Stimulated activated CD4-positive, alpha-beta T cell treated with anti-CD3 and anti-CD28 coated beads, Interleukin-4, amount 100 ng/mL, for 24 hours (primary cell): ENCODE data around the gene HTT-AS.
"Not testable (repeated sequence)": the region's sequence is repeated elsewhere in the genome, so short reads cannot be mapped to it uniquely, and the experiment has no call there.

Source experiments
- DNase-seq: peaks from one replicate; pipeline ENCODE4 v3.0.0-alpha.2; 2020

HTT-AS gene

DNA sequence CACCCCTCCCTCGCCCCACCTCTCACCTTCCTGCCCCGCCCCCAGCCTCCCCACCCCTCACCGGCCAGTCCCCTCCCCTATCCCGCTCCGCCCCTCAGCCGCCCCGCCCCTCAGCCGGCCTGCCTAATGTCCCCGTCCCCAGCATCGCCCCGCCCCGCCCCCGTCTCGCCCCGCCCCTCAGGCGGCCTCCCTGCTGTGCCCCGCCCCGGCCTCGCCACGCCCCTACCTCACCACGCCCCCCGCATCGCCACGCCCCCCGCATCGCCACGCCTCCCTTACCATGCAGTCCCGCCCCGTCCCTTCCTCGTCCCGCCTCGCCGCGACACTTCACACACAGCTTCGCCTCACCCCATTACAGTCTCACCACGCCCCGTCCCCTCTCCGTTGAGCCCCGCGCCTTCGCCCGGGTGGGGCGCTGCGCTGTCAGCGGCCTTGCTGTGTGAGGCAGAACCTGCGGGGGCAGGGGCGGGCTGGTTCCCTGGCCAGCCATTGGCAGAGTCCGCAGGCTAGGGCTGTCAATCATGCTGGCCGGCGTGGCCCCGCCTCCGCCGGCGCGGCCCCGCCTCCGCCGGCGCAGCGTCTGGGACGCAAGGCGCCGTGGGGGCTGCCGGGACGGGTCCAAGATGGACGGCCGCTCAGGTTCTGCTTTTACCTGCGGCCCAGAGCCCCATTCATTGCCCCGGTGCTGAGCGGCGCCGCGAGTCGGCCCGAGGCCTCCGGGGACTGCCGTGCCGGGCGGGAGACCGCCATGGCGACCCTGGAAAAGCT lies at the start of gene HTT-AS, which contains the start of gene HTT:
Gene HTT-AS, minus strand, starts transcription at position 461 of the 768 bp plus-strand sequence.
Gene HTT, plus strand, starts transcription at position 604 of the 768 bp plus-strand sequence. Its CDS starts 145 bp downstream, at position 749.
- DNase-seq = peak; percentile 96

DNA sequence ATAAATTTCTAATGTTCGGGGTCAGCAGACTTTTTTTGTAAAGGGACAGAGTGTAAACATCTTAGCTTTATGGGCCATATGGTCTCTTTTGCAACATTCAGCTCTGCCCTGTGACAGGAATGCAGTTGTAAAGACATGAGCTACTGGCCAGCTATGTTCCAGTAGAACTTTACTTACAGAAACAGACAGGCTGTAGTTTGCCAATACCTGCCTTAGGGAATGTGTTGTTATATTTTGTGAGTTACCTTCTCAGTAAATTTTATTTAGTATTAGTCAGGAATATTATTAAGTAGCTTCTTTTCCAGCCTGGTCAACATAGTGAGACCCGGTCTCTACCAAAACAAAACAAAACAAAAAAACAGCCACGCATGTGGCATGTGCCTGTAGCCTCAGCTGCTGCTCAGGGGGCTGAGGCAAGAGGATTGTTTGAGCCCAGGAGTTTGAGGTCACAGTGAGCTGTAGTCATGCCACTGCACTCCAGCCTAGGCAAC lies 48.9 kb upstream of the HTT-AS start:
- no peak for DNase-seq

DNA sequence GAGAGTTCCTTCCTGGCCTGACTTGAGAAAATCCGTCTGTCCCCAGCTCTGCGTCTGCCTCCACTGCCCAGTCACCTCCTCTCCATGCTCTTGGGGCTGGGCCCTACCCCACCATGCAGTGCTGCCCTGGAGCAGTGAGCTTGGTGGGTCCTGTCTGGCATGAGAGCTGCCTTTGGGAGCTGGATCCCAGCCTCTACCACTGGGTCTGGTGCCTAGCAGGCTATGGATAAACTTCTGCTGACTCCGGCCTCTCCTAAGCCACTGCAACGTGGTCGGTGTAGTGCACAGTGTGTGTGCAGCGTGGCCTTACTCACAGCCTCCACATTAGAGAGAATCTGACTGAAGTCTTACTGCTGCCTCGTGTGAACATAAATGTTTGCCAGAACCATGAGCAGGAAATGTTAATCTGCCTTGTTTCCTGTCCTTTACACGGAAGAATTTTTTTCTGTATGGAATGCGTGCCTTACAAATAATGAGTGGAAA lies 47.8 kb upstream of the HTT-AS start:
- DNase-seq = no peak

DNA sequence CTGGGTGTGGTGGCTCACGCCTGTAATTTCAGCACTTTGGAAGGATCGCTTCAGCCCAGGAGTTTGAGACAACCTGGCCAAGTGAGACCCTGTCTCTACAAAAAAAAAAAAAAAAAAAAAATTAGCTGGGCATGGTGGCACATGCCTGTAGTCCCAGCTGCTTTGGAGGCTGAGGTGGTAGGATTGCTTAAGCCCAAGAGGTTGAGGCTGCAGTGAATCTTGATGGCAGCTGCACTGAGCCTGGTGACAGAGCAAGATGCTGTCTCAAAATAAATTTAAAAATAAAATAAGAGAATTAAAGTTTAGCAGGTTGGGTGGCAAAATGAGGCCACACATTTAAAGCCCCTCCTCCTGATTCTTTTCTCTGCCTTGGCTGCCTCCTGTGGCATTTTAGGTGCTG lies 47.3 kb upstream of the HTT-AS start:
- DNase-seq = no peak

DNA sequence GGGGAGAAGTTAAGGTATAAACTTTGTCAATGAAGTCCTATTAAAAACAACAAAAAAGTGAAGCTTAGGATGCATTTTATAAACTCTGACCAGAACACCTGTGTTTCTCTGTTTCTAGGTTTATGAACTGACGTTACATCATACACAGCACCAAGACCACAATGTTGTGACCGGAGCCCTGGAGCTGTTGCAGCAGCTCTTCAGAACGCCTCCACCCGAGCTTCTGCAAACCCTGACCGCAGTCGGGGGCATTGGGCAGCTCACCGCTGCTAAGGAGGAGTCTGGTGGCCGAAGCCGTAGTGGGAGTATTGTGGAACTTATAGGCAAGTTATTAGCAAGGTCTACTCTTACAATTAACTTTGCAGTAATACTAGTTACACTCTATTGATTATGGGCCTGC lies 46.8 kb upstream of the HTT-AS start:
- no peak for DNase-seq

DNA sequence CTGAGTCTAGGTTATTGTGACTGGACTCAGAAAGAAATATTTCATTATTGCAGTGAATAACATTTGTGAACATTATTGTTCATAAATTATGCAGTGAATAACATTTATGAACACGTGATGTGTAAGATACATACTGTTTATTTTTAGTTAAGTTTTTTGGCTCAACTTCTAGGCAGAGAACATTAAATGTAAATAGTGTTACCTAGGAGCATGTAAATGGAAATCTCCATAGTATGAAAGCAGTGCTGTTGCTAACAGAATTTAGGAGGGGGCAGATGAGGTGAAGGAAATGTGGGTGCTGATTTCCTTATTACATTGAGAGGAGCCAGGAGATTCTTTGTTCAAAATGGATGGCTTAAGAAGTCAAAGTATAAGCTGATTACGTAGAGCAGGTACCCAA lies 45.1 kb upstream of the HTT-AS start:
- DNase-seq = no peak

DNA sequence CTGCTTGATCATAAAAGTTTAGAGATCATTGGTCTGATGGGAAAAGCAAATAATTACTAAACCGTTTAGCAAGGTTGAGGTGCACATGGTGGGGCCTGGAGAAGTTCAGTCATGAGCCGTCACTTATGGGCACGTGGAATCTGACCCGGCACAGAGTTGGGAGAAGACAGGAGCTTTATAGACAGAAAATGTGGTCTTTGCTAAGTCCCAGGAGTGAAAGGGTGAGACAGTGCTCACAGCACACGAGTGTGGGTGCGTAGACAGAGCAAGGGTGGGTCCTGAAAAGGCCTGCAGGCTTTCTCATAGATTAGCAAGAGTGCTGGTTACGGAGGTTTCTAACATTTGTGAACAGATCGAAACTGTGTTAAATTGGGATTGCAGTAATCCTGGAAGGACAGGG lies 44.0 kb upstream of the HTT-AS start:
- no peak for DNase-seq

DNA sequence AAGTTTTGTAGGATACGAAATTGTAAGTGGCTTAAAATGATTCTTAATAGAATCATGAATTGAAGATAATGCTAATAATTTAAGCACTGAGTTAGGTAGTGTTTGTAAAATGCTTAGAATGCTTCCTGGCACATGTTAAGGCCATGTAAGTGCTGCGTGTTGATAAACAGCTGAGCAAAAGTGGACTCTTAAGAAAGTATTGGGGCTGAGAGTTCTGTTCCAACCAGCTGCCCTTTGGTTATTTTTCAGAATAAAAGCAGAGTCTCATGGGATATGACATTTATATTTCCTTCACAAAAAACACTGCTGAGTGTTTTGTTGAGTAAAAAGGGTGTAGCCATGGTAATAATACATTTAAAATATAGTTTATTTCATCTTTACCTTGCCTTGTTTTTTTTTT lies 42.6 kb upstream of the HTT-AS start:
- no peak for DNase-seq

DNA sequence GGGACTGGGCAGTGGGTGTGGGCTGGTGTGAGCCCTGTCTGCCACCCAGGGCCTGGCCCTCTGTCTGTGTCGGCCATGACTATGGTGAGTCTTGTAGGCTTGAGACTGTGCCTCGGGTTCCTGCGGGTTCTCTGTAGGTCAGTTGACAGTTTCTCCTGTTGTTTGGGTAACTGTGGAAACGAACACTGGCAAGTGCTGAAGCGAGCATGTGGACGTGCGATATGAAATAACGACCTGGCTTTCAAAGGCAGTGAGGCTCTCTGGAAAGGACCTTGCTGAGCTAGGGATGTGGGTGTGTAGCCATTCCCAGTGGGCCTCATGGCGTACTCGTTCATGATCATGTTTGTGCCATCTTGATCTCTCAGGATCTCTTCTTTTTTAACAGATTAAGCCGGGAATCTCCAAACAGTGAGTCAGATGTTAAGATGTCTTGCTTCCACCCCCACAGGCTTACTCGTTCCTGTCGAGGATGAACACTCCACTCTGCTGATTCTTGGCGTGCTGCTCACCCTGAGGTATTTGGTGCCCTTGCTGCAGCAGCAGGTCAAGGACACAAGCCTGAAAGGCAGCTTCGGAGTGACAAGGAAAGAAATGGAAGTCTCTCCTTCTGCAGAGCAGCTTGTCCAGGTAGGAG lies 41.4 kb upstream of the HTT-AS start:
- no peak for DNase-seq

DNA sequence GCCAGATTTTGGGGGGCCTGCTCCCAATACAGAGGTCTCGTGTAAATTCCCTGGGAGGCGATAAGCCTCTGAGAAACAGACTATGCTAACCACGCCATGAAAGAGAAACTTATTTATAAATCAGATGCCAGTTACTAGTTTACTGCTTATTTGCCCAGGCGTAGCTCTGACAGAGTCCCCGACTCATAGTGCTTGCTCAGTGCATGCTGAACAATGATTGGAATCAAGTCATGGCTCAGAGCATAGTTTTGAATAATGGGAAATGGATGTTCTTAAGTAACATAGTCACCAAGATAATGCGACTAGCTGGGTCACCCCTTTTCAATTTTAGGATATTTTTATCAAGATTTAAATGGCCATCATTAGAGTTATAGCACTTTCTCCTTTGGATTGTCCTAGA lies 40.0 kb upstream of the HTT-AS start:
- no peak for DNase-seq

DNA sequence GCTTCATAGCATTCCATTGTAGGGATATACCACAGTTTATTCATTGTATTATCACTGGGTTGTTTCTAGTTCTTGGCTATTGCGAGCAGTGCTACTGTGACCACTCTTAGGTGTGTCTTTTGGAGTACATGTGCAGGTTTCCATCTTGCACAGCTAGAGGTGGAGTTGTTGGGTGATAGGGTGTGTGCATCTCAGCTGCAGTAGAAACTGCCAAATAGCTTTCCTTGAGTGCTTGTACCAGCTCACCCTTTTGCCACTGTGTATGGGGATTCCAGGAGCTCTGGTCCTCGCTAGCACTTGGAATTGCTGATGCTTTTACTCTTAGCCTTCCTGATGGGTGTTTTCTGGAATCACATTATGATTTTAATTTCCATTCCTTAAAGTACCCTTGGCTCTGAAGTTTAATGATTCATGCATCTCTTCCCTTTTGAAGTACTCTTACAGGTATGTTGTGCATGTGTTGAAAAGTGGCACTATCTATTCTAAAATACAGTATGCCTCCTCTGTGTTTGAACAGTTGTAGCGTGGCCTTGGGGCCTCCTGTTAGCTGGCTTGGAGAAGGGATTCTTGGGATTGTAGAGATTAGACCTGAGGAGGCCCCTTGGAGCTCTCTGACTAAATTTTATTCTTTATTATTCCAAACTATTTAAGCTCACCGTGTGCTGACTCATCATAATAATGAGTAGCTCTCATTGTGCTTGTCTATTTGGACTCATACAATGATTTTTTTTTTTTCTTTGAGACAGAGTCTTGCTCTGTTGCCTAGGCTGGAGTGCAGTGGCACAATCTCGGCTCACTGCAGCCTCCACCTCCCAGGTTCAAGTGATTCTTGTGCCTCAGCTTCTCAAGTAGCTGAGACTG lies 38.5 kb upstream of the HTT-AS start:
- no peak for DNase-seq

DNA sequence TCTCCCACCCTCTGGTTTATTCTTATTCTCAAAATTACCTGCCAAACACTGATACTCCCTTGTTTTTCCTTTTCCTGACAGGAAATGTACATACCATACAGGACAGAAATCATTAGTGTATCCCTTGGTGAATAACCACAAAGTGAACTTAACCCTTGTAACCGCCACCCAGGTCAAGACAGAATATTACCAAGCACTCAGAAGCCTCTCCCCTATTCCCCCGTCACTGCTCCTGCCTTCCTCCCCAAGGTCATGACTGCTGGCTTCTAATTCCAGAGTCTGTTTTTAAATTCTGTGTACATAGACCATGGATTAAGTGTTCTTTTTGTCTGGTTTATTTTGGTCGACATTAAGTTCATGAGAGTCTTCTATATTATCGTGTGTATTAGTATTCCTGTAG lies 37.9 kb upstream of the HTT-AS start:
- no peak for DNase-seq

DNA sequence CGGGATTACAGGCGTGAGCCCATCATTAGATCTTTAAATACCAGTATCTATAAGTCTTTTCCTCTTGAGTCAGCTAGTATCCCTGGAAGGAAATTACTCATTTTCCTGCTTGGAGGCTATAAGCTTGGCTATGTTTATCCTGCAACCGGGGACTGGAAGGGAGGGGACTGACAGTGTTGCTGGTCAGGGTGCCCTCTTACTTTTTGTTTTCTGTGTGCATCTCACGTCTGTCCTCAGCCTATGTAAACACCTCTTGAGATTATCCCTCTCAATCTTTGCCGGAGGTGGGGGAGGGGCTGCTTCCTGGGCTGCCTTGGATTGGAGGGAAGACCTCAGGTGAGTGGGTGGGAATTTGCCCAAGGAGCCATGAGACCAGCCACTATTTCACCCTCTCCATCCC lies 37.1 kb upstream of the HTT-AS start:
- DNase-seq = no peak

DNA sequence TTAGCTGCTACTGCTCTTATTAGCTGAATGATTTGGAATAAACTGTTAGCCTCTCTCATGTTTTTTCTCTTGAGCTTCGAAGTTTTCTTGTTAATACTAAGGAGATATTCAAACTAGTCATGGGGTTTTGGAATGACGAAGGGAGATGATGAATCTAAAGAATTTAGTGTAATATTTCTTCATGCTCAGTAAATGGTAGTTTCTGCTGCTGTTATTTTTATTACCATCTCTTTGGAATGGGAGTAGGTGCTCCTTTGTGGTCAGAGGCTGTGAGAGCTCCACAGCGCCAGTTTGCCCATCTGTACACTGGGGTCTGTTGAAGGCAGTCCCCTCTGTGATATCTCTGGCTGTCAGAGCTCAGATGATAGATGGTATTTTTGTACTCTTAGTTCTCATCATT lies 33.9 kb upstream of the HTT-AS start:
- no peak for DNase-seq

DNA sequence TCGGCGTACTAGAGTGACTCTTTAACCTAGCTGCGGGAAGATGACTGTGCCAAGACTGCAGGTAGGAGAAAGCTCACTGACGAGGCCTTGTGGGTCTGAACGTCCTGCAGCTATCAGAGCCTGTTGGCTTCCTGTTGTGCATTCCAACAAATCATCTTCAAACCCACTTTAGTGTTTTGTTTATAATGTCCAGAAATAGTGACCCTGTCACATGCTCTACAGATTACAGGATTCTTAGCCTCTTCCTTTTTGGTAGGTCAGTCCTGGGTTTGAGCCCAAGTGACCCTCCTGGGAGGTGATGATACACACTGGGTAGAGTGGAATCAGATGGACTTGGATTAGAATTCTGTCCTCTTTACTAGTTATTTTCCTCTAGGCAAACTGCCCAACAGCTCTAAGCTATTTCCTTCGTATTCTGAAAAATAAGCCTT lies 33.4 kb upstream of the HTT-AS start:
- DNase-seq = no peak

DNA sequence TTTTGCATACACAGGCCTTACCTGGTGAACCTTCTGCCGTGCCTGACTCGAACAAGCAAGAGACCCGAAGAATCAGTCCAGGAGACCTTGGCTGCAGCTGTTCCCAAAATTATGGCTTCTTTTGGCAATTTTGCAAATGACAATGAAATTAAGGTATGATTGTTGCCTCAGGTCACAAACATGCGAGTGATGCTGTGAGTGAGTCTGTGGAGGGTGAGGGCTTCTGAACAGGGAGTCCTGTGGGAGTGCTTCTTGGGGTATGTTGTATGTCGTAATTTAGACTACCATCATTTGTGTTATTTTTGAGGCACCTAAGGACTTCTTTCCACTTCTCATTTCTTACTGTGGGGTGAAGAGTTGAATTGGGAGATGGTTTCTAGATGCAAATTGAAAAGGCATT lies 32.9 kb upstream of the HTT-AS start:
- DNase-seq = no peak

DNA sequence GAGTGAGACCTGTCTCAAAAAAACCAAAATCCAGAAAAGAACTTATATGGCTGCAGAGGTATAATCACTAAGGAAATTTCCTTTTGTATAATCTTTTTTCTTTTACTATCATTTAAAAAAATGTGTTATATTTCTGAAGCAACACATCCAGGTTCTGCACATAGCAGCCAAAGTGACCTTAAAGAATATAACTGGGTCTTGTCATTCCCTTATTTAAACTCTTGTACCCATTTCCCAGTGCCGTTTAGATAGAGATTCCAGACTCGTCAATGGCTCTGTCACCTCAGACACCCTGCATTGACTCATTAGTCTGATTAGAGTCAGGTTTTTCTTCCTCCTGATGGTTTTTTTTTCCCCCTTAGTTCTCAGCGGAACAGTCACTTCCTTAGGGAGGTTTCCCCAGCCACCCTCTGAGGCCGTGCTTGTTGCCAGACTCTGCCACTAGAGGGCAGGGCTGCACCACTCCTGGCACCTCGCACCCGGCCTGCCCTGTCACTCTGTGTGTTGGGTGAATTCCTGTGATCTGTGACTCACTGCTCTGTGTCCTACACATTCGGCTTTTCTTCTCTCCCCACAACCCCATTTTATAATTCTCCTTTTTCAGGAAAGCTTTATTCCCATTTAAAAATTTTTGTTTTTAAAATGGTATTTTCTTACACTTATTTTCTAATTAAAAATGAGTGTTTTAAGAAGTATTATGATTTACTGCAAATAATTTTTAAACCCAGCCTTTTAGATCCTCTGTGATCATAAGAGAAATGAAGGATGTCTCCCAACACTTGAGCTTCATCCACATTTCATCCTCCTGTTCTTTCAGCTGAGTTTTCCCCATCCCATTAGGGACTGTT lies 32.2 kb upstream of the HTT-AS start:
- peak; percentile 93 for DNase-seq

DNA sequence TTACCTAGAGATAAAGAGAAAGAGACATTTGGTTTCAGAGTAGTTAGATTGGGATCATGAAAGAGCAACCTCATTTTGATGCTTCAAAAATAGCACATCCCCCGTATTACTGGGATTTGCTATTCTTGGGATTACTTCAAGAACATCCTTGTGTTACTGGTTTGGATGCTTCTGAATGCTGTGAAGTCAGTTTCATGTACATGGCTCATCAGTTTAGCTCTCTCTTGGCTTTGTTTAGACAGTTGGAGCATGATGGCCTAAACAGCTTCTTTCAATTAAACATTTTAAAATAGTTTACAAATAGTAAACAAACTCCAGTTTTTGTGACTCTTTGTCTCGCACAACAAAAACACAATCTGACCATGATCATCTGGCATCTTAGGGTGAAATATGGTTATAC lies 24.0 kb upstream of the HTT-AS start:
- DNase-seq = no peak

DNA sequence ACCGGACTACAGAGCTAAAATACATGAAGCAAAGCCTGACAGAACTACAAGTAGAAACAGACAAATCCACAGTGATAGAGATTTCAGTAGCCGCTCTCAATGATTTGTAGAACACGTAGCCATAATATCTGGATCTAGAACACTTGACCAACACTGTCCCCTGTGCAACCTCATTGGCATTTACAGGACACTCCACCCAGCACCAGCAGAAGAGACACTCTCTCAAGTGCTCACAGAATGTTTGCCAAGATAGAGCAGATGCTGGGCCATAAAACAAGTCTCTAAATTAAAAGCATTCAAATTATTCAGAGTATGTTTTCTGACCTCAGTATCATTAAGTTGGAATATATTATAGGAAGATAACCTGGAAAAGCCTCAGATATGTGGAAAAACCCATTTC lies 21.9 kb upstream of the HTT-AS start:
- no peak for DNase-seq

DNA sequence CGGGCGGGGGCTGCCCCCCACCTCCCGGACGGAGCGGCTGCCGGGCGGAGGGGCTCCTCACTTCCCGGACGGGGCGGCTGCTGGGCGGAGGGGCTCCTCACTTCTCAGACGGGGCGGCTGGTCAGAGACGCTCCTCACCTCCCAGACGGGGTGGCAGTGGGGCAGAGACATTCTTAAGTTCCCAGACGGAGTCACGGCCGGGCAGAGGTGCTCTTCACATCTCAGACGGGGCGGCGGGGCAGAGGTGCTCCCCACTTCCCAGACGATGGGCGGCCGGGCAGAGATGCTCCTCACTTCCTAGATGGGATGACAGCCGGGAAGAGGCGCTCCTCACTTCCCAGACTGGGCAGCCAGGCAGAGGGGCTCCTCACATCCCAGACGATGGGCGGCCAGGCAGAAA lies 20.4 kb upstream of the HTT-AS start:
- not testable (repeated sequence) for DNase-seq

DNA sequence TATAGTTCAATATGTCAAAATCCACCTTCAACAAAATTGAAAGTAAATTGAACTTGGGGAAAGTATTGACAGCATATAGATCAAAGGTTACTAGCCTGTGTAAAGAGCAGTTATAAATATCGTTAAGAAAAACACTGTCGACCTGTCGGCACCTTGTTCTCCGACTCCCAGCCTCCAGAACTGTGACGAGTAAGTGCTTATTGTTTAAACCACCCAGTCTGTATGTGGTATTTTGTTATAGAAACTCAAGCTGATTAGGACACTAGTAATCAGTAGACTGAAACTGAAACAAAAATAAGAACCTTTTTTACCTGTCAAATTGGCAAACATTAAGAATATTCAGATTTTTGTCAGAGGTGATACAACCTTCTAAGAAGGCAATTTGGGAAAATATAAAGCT lies 17.1 kb upstream of the HTT-AS start:
- DNase-seq = no peak

DNA sequence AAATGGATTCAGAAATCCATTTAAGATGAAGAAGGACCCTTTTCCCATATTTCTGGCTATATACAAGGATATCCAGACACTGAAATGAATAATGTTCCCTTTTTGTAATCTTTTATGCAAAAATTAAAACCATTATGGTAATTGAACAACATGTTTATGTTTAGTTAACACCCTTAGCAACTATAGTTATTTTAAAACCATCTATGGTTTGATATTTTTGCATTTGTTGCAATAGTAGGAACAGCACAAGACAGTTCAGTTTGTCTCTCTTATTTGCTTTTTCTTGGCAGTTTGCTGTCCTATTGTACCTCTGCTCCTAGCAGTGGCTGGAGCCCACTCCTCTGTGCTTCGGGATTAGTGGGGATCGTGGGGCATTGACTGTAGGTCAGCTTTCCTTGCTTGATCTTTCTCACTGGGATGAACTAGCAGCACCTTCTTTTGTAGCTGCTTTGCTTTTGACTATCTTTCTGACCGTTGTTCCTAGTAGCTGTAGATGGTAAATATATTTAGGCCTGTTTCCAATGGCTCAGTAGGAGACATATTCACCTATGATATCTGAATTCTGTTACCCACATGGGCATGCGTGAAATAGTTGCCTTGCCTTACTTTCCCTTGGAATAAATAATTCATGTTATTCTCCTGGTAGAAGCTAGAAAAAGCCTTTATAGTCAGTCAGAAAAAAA lies 12.9 kb upstream of the HTT-AS start:
- no peak for DNase-seq
